HCT116 (cell line): ENCODE data around the gene CRTC1. TPM values are rescaled to one million over a fixed set of nuclear protein-coding genes. Genes with fewer than 3 reads are reported as not detected.

Source experiments
- ATAC-seq: fragments of 200-7000 bp; cut with Tn5 transposase; 2 replicates; pipeline ENCODE4 v1.9.1; 2020; ENCODE audit warnings: mild to moderate bottlenecking, moderate library complexity
- BruUV-seq: library from RNA; stranded (reverse); fragments of 400-500 nt; replicated peaks from 2 replicates; lab custom pipeline; 2021; lab: Mats Ljungman, UMichigan
- CTCF ChIA-PET: fragments of 300-600 bp; sonication (Branson Sonifier 250); formaldehyde crosslinking; loops from one replicate; lab custom pipeline; 2021; ENCODE audit warnings: antibody characterized with exemption; lab: Charles Lee
- POLR2A ChIA-PET: fragments of 300-600, 350-600 bp; sonication (Branson Sonifier 250); formaldehyde crosslinking; loops from one replicate; lab custom pipeline; 2021; ENCODE audit warnings: antibody characterized with exemption; lab: Charles Lee
- RAD21 ChIA-PET, 2 experiments: fragments of 300-600 bp; sonication (Branson Sonifier 250); formaldehyde crosslinking; loops; one replicate each; lab custom pipeline; 2023; ENCODE audit warnings: low total read pairs in 2 of 2; ENCODE audit not compliant: uncharacterized antibody in 2 of 2, unreplicated experiment in 2 of 2, low non-redundant PET in 1 of 2; lab: Charles Lee
- DNase-seq: peaks from one replicate; pipeline ENCODE4 v3.0.0-alpha.2; 2010; ENCODE audit warnings: low read depth, low spot score
- H2AFZ ChIP-seq: fragments of 200-600 bp; shearing (Covaris generic), sonication (generic); 2 replicates; pipeline ENCODE4 v1.6.1; 2017; ENCODE audit warnings: low read depth, mixed run types, mixed read lengths, antibody characterized with exemption, low read length; ENCODE audit not compliant: poor library complexity, severe bottlenecking
- H3K27ac ChIP-seq: 2 replicates; pipeline ENCODE4 v1.5.1; 2012; ENCODE audit warnings: low read depth, low read length
- H3K27me3 ChIP-seq: fragments of 200-600 bp; sonication (generic); 2 replicates; pipeline ENCODE4 v1.6.1; 2016; ENCODE audit warnings: mixed run types, low read length, mixed read lengths; ENCODE audit not compliant: insufficient read depth
- H3K36me3 ChIP-seq, 2 experiments: fragments of 200-500 bp in 1 of 2; fragments of 200-600 bp in 1 of 2; sonication (Bioruptor generic) in 1 of 2; sonication (generic) in 1 of 2; 2 replicates each; pipeline versions ENCODE4 v1.5.1 to v1.6.1; 2014 to 2016; ENCODE audit warnings: low read length in 2 of 2, inconsistent platforms in 1 of 2, mixed read lengths in 1 of 2, mixed run types in 1 of 2; ENCODE audit not compliant: insufficient read depth in 2 of 2, control insufficient read depth in 1 of 2
- H3K4me1 ChIP-seq, 2 experiments: fragments of 200-600 bp in 1 of 2; sonication (generic) in 1 of 2; 2 replicates each; pipeline versions ENCODE4 v1.5.1 to v1.6.1; 2012 to 2017; ENCODE audit warnings: low read length in 2 of 2, inconsistent platforms in 1 of 2, mild to moderate bottlenecking in 1 of 2, mixed read lengths in 1 of 2, mixed run types in 1 of 2, moderate library complexity in 1 of 2; ENCODE audit not compliant: insufficient read depth in 2 of 2, control insufficient read depth in 1 of 2
- H3K4me2 ChIP-seq: fragments of 200-600 bp; sonication (generic); 2 replicates; pipeline ENCODE4 v1.6.1; 2017; ENCODE audit warnings: mixed run types, low read length, mixed read lengths
- H3K4me3 ChIP-seq, 2 experiments: fragments of 200-600 bp in 1 of 2; sonication (generic) in 1 of 2; replicated peaks in 1 of 2; 2 replicates each; pipeline ENCODE4 v1.5.1; 2011 to 2016; ENCODE audit warnings: low read length in 2 of 2, control low read depth in 1 of 2, low read depth in 1 of 2, mild to moderate bottlenecking in 1 of 2, mixed read lengths in 1 of 2, mixed run types in 1 of 2
- H3K79me2 ChIP-seq: fragments of 200-600 bp; sonication (generic); 2 replicates; pipeline ENCODE4 v1.6.1; 2017; ENCODE audit warnings: mild to moderate bottlenecking, mixed run types, low read length, moderate library complexity, mixed read lengths; ENCODE audit not compliant: insufficient read depth
- H3K9ac ChIP-seq: fragments of 200-600 bp; sonication (generic); 2 replicates; pipeline ENCODE4 v1.6.1; 2016; ENCODE audit warnings: low read length, mixed read lengths
- H3K9me2 ChIP-seq: fragments of 200-600 bp; sonication (generic), shearing (Covaris generic); 2 replicates; pipeline ENCODE4 v1.6.1; 2017; ENCODE audit warnings: mixed run types, mild to moderate bottlenecking, moderate library complexity; ENCODE audit not compliant: insufficient read depth
- H3K9me3 ChIP-seq, 2 experiments: fragments of 200-500 bp in 1 of 2; fragments of 200-600 bp in 1 of 2; sonication (Bioruptor generic) in 1 of 2; sonication (generic) in 1 of 2; 2 replicates each; pipeline ENCODE4 v1.6.1; 2014 to 2017; ENCODE audit warnings: low read length in 2 of 2, mixed read lengths in 2 of 2, inconsistent platforms in 1 of 2, low read depth in 1 of 2, mild to moderate bottlenecking in 1 of 2, mixed run types in 1 of 2, moderate library complexity in 1 of 2; ENCODE audit not compliant: control insufficient read depth in 1 of 2, insufficient read depth in 1 of 2
- H4K20me1 ChIP-seq: fragments of 200-600 bp; sonication (generic), shearing (Covaris generic); 2 replicates; pipeline ENCODE4 v1.6.1; 2017; ENCODE audit warnings: mixed run types, mild to moderate bottlenecking, moderate library complexity; ENCODE audit not compliant: insufficient read depth
- ATF3 ChIP-seq: IDR thresholded peaks from 2 replicates; pipeline ENCODE4 v1.6.1; 2012
- CEBPB ChIP-seq: IDR thresholded peaks from 2 replicates; pipeline ENCODE4 v1.6.1; 2012; ENCODE audit warnings: low read depth
- CTCF ChIP-seq, 3 experiments: fragments of 200-600 bp in 1 of 3; sonication (generic) in 1 of 3; IDR thresholded peaks in 2 of 3; conservative IDR thresholded peaks in 1 of 3; 2 replicates each; pipeline ENCODE4 v1.5.1; 2012 to 2017; ENCODE audit warnings: low read depth in 2 of 3, low read length in 2 of 3, antibody characterized with exemption in 1 of 3, borderline replicate concordance in 1 of 3, control low read depth in 1 of 3, mild to moderate bottlenecking in 1 of 3, mixed read lengths in 1 of 3, mixed run types in 1 of 3, moderate library complexity in 1 of 3; ENCODE audit not compliant: insufficient read depth in 1 of 3
- ELF1 ChIP-seq: IDR thresholded peaks from 2 replicates; pipeline ENCODE4 v1.6.1; 2012; ENCODE audit warnings: low read depth, borderline replicate concordance
- EZH2phosphoT487 ChIP-seq: fragments of 200-600 bp; IDR thresholded peaks from 2 replicates; pipeline ENCODE4 v1.6.1; 2018; ENCODE audit warnings: antibody characterized with exemption, borderline replicate concordance
- JUND ChIP-seq: IDR thresholded peaks from 2 replicates; pipeline ENCODE4 v1.6.1; 2012
- MAX ChIP-seq: IDR thresholded peaks from 2 replicates; pipeline ENCODE4 v1.6.1; 2012
- POLR2A ChIP-seq: IDR thresholded peaks from 2 replicates; pipeline ENCODE4 v1.7.0; 2011; ENCODE audit warnings: borderline replicate concordance; ENCODE audit not compliant: insufficient read depth, insufficient read length; ENCODE audit errors: extremely low read depth
- POLR2AphosphoS5 ChIP-seq: IDR thresholded peaks from 2 replicates; pipeline ENCODE4 v1.6.1; 2011; ENCODE audit warnings: mild to moderate bottlenecking, low read depth, low read length, moderate library complexity
- SP1 ChIP-seq: IDR thresholded peaks from 2 replicates; pipeline ENCODE4 v1.6.1; 2012; ENCODE audit warnings: low read depth
- SRF ChIP-seq: IDR thresholded peaks from 2 replicates; pipeline ENCODE4 v1.6.1; 2012; ENCODE audit warnings: low read depth
- ZBTB33 ChIP-seq: IDR thresholded peaks from 2 replicates; pipeline ENCODE4 v1.6.1; 2011; ENCODE audit warnings: mild to moderate bottlenecking, low read length, moderate library complexity; ENCODE audit not compliant: insufficient replicate concordance; ENCODE audit errors: extremely low read depth
- intact Hi-C: fragments of 100-400 bp; cut with micrococcal nuclease; formaldehyde crosslinking; loops from 2 replicates; pipeline ENCODE4 v1.10.0; 2022
- total RNA-seq: library from RNA; stranded (reverse); gene quantifications from one replicate; pipeline ENCODE4 v1.2.1, GENCODE V29; 2021; ENCODE audit not compliant: unreplicated experiment

Gene CRTC1
- total RNA-seq, 1 experiment from 2014 or later = 14.9 TPM

GRCh38 chr19:18750295-18750970 lies 67.0 kb downstream of the CRTC1 start:
- H3K27ac ChIP-seq = no peak overlapping the region
- DNase-seq = no peak
- H3K4me2 ChIP-seq = no peak overlapping the region
- no TSS peak for BruUV-seq
- H3K27me3 ChIP-seq = no peaks in the 10 kb centered on the region
- H3K9me2 ChIP-seq = no peaks in the 10 kb centered on the region
- H3K4me1 ChIP-seq = no peaks in the 10 kb centered on the region; a peak in 2 of 4 replicates
- no peaks in the 10 kb centered on the region for H3K9me3 ChIP-seq
- no peaks in the 10 kb centered on the region for H4K20me1 ChIP-seq
- CTCF ChIA-PET = no interaction called here
- ATAC-seq = no peak
- POLR2A ChIA-PET = no interaction called here
- no peak overlapping the region for H2AFZ ChIP-seq
- H3K4me3 ChIP-seq = no peak overlapping the region
- TF ChIP-seq POLR2AphosphoS5 (no peak), ZBTB33 (no peak), MAX (no peak), EZH2phosphoT487 (no peak), SRF (no peak), ATF3 (no peak), JUND (no peak), CTCF (IDR thresholded peaks at IDR 0.05 in 2 of 3, conservative IDR thresholded peaks at IDR 0.05 in 1 of 3; ENCODE audit: borderline replicate concordance in 1 of 3, insufficient read depth in 1 of 3, low read depth in 2 of 3, low read length in 2 of 3) (no peak), ELF1 (no peak), POLR2A (no peak), SP1 (no peak), CEBPB (no peak)
- H3K79me2 ChIP-seq = no peaks in the 10 kb centered on the region
- H3K36me3 ChIP-seq = peaks cover 0 to 5% of the 10 kb centered on the region in 2 experiments; a peak in 1 of 4 replicates
- no peak overlapping the region for H3K9ac ChIP-seq
- RAD21 ChIA-PET = no interaction called here
- intact Hi-C loops = no loop called here
